GM18505 (cell line): ENCODE measurements around the gene RNASE9.
"Not testable (repeated sequence)": the region's sequence is repeated elsewhere in the genome, so short reads cannot be mapped to it uniquely, and the experiment has no call there.

Experiments used
- ATAC-seq: cut with Tn5 transposase; IDR thresholded peaks from one replicate; pipeline ENCODE4 v1.9.1; 2021; ENCODE audit not compliant: unreplicated experiment
- POLR2A ChIP-seq: IDR thresholded peaks from 4 replicates; pipeline ENCODE4 v1.6.1; 2011; ENCODE audit warnings: borderline replicate concordance; ENCODE audit not compliant: insufficient read depth, insufficient read length; ENCODE audit errors: extremely low read depth

The RNASE9 gene

DNA sequence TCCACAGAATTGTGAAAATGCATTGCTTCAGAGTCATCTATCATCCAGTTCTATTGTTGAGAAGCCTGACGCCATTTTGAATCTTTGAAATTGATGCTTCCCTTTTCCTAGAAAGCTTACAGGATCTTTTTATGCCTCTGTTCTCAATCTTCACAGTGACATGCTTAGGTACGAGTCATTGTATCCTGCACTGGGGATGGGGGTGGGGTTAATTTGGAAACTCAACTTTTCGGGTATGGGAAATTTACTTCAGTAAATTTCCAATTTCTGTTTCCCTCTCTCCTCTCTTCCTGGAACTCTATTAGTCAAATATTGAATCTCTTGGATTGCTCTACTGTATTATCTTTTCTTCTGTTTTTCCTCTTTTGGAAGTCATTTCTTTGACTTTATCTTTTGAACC is 31.0 kb downstream of the RNASE9 start:
- ATAC-seq = no peak
- TF ChIP-seq POLR2A = no peak

DNA sequence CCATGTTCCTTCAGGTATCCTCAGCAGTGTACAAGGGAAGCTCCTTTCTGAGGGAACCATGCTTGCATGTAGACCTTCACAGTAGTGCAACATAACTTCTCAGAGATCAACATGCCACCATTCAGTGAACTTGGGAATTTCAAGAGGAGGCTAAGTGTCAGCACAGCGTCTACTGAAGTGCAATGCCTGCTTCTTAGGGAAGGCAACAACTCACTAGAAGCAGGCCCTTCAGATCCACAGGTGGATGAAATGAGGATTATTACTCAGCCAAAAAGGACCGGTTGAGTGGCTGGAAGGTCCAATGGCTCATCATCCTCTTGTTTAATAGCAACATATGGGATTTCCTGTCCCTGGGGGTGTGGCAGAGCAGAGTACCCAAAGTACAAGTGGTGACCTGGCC is 36.8 kb downstream of the RNASE9 start:
- ATAC-seq = no peak
- no peak for TF ChIP-seq POLR2A

DNA sequence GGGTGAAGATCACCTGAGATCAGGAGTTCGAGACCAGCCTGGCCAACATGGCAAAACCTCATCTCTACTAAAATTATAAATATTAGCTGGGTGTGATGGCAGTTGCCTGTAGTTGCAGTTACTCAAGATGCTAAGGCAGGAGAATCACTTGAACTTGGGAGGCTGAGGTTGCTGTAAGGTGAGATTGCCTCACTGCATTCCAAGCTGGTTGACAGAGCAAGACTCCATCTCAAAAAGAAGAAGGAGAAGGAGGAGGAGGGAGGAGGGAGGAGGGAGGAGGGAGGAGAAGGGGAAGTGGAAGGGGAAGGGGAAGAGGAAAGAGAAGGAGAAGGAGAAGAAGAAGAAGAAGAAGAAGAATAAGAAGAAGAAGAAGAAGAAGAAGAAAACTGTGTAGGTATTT is 38.5 kb downstream of the RNASE9 start:
- TF ChIP-seq POLR2A = no peak
- no peak for ATAC-seq

DNA sequence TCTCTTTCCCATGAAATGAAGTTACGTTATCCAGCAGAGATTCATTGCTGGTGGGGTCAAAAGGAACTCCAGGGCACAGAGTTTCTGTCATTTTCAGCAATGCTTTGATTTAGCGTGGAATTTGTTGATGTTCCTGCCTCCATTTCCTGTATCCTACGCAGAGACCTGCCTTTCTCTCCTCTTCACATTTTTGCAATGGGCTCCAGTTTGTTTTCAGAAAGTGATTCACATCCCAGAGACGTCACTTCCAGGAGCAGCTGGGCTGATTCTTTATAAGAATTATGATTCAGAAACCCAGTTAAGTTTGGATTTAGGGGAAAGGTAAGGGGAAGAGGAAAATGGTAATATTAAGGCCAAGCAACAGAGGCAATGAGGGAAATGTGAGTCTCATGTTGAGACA is 43.9 kb downstream of the RNASE9 start:
- no peak for ATAC-seq
- no peak for TF ChIP-seq POLR2A

DNA sequence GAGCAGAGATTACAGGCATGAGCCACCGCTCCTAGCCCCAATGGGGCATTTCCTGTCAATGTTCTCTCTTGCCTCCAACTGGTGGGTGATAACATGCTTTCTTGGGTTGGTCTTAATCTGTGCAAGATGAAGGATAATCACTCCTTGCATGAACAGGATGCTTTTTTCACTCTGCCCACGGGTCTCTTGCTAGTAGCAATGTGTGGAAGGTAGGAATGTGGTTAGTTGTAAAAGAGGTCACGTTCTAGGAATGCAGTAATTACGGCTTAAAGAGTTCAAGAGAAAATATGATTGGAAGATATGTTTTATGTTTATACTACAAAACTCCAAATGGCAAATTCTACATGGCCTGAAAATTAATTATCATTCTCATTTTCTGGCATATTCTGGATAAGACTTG is 45.0 kb downstream of the RNASE9 start:
- no peak for ATAC-seq
- TF ChIP-seq POLR2A = no peak

DNA sequence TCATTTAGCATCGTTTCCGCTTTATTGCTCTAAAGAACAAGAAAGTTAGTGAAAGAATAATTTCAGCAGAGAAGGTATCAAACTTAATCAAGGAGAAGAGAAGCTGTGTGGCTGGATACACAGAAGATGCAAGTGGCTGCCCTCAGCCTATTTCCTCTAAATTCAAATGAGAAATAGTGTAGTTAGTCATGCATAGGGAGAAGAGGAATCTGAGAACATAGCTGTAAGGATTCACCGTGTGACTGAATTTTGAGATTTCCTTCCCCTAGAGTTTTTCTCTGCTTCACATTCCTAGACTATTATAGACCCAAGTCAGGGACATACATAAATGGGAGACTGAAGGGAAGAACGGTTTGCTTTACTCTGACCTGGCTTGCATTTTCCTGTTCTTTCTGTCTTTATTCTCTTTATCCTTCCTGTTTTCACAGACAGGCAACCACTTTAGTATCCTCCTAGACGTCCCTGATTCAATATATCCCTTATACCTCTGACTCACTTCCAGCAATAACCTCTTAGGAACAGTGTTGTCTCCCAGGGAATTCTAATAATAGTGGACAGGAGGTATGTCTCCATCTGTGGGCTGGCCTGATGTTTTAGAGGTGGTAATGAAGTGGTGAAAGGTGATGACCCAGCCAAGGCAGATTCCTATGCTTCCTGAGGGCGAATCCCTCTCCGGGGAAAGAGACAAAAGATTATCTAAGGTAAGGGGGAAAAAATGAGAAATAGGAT is 48.5 kb downstream of the RNASE9 start:
- no peak for ATAC-seq
- no peak for TF ChIP-seq POLR2A

DNA sequence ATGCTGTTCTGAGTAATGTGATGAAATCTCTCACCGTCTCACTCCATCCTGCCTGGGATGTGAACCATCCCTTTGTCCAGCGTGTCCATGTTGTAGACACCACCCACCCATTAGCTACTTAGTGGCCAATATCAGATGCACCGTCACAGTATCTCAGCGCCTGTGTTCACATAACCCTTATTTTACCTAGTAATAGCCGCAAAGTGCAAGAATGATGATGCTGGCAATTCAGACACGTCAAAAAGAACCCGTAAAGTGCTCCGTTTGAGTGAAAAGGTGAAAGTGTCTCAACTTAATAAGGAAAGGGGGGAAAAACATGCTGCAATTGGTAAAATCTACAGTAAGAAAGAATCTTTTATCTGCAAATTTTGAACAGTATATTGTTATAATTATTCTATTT is 52.5 kb downstream of the RNASE9 start:
- no peak for ATAC-seq

DNA sequence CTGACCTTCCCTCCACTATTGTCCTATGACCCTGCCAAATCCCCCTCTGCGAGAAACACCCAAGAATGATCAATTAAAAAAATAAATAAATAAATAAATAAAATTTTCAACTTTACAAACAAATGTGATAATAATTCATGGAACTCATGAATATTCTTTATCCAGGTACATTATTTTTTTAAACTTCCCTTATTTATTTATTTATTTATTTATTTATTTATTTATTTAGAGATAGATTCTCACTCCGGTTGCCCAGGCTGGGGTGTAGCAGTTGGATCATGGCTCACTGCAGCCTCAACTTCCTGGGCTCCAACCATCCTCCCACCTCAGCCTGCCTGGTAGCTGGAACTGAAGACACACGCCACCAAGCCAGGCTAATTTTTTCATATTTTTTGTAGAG is 53.3 kb downstream of the RNASE9 start:
- ATAC-seq = not testable (repeated sequence)

More for the DNA sequence above, 52.5 kb downstream of the RNASE9 start:
- TF ChIP-seq POLR2A = no peak

DNA sequence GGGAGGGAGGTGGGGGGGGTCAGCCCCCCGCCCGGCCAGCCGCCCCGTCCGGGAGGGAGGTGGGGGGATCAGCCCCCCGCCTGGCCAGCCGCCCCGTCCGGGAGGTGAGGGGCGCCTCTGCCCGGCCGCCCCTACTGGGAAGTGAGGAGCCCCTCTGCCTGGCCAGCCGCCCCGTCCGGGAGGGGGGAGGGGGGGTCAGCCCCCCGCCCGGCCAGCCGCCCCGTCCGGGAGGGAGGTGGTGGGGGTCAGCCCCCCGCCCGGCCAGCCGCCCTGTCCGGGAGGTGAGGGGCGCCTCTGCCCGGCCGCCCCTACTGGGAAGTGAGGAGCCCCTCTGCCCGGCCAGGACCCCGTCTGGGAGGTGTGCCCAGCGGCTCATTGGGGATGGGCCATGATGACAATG is 54.1 kb downstream of the RNASE9 start:
- not testable (repeated sequence) for ATAC-seq

DNA sequence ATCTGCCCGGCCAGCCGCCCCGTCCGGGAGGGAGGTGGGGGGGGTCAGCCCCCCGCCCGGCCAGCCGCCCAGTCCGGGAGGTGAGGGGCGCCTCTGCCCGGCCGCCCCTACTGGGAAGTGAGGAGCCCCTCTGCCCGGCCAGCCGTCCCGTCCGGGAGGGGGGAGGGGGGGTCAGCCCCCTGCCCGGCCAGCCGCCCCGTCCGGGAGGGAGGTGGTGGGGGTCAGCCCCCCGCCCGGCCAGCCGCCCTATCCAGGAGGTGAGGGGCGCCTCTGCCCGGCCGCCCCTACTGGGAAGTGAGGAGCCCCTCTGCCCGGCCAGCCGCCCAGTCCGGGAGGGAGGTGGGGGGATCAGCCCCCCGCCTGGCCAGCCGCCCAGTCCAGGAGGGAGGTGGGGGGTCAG is 54.6 kb downstream of the RNASE9 start:
- not testable (repeated sequence) for ATAC-seq
